GM23338 (cell line): ENCODE results near the gene DYRK1A. TPM values are rescaled to one million over a fixed set of nuclear protein-coding genes. Genes with fewer than 3 reads are reported as not detected.

Experiments used
- ATAC-seq: fragments of 200-7000 bp; cut with Tn5 transposase; 3 replicates; pipeline ENCODE4 v1.9.1; 2020
- DNase-seq: peaks from one replicate; pipeline ENCODE4 v3.0.0-alpha.2; 2015; ENCODE audit warnings: low spot score
- H2AFZ ChIP-seq: fragments of 200-600 bp; sonication (generic); 2 replicates; pipeline ENCODE4 v1.8.0; 2016; ENCODE audit warnings: antibody characterized with exemption, mild to moderate bottlenecking, moderate library complexity
- H3F3A ChIP-seq: fragments of 200-600 bp; sonication (generic); replicated peaks from 2 replicates; pipeline ENCODE4 v1.8.0; 2017; ENCODE audit warnings: antibody characterized with exemption, mixed run types, low read depth
- H3K27ac ChIP-seq: fragments of 200-600 bp; sonication (generic); 2 replicates; pipeline ENCODE4 v1.6.1; 2016; ENCODE audit warnings: low read depth
- H3K27me3 ChIP-seq: fragments of 200-600 bp; sonication (generic); 2 replicates; pipeline ENCODE4 v1.8.0; 2016; ENCODE audit warnings: mild to moderate bottlenecking, mixed run types, moderate library complexity; ENCODE audit not compliant: insufficient read depth
- H3K36me3 ChIP-seq: fragments of 200-600 bp; sonication (generic); 2 replicates; pipeline ENCODE4 v1.8.0; 2016; ENCODE audit warnings: mild to moderate bottlenecking; ENCODE audit not compliant: insufficient read depth
- H3K4me1 ChIP-seq: fragments of 200-600 bp; sonication (generic); 2 replicates; pipeline ENCODE4 v1.8.0; 2016; ENCODE audit warnings: mild to moderate bottlenecking, moderate library complexity; ENCODE audit not compliant: insufficient read depth
- H3K4me2 ChIP-seq: fragments of 200-600 bp; sonication (generic); 2 replicates; pipeline ENCODE4 v1.7.1; 2017; ENCODE audit warnings: mixed run types
- H3K4me3 ChIP-seq: fragments of 200-600 bp; sonication (generic); 2 replicates; pipeline ENCODE4 v1.6.1; 2016; ENCODE audit warnings: mixed run types
- H3K79me2 ChIP-seq: fragments of 200-600 bp; sonication (generic); replicated peaks from 2 replicates; pipeline ENCODE4 v1.8.0; 2017; ENCODE audit warnings: mild to moderate bottlenecking; ENCODE audit not compliant: insufficient read depth
- H3K9me2 ChIP-seq: fragments of 200-600 bp; sonication (generic); 2 replicates; pipeline ENCODE4 v1.8.0; 2017; ENCODE audit not compliant: insufficient read depth
- H4K20me1 ChIP-seq: fragments of 200-600 bp; sonication (generic); replicated peaks from 2 replicates; pipeline ENCODE4 v1.8.0; 2017; ENCODE audit warnings: mild to moderate bottlenecking; ENCODE audit not compliant: insufficient read depth
- H3K27ac Mint-ChIP-seq: 2 replicates; pipeline ENCODE4 v1.8.0; 2020; ENCODE audit warnings: inconsistent platforms, mild to moderate bottlenecking, moderate library complexity, mixed read lengths
- H3K27me3 Mint-ChIP-seq: 3 replicates; pipeline ENCODE4 v1.8.0; 2022; ENCODE audit warnings: low read depth, mild to moderate bottlenecking, moderate library complexity, mixed read lengths, inconsistent platforms; ENCODE audit not compliant: insufficient read depth, poor library complexity
- H3K36me3 Mint-ChIP-seq: 3 replicates; pipeline ENCODE4 v1.8.0; 2021; ENCODE audit warnings: low read depth, mild to moderate bottlenecking, inconsistent platforms, moderate library complexity, mixed read lengths
- H3K4me1 Mint-ChIP-seq: 3 replicates; pipeline ENCODE4 v1.8.0; 2020; ENCODE audit warnings: mild to moderate bottlenecking, inconsistent platforms, mixed read lengths
- H3K4me3 Mint-ChIP-seq: 3 replicates; pipeline ENCODE4 v1.8.0; 2021; ENCODE audit warnings: moderate library complexity, mild to moderate bottlenecking, inconsistent platforms, mixed read lengths
- H3K9me3 Mint-ChIP-seq: 3 replicates; pipeline ENCODE4 v1.8.0; 2020; ENCODE audit warnings: moderate library complexity, mild to moderate bottlenecking, inconsistent platforms, mixed read lengths
- CREB1 ChIP-seq: fragments of 250-450 bp; sonication (Bioruptor Pico); IDR thresholded peaks from 2 replicates; pipeline ENCODE4 v1.5.0; 2020; ENCODE audit warnings: low read depth, mild to moderate bottlenecking, moderate library complexity
- EZH2 ChIP-seq: fragments of 200-600 bp; sonication (generic); IDR thresholded peaks from one replicate; pipeline ENCODE4 v1.8.0; 2017; ENCODE audit warnings: antibody characterized with exemption, mild to moderate bottlenecking, low read depth; ENCODE audit not compliant: unreplicated experiment
- EZH2phosphoT487 ChIP-seq: fragments of 200-600 bp; sonication (generic); IDR thresholded peaks from one replicate; pipeline ENCODE4 v1.8.1; 2018; ENCODE audit warnings: antibody characterized with exemption; ENCODE audit not compliant: unreplicated experiment
- JUNB ChIP-seq: IDR thresholded peaks from one replicate; pipeline ENCODE4 v1.6.1; 2016; ENCODE audit warnings: antibody characterized with exemption; ENCODE audit not compliant: unreplicated experiment
- NANOG ChIP-seq: IDR thresholded peaks from 2 replicates; pipeline ENCODE4 v1.6.1; 2016; ENCODE audit warnings: antibody characterized with exemption, borderline replicate concordance
- POLR2AphosphoS5 ChIP-seq: IDR thresholded peaks from 2 replicates; pipeline ENCODE4 v1.6.1; 2016; ENCODE audit warnings: antibody characterized with exemption, low read depth
- STAT1 ChIP-seq: IDR thresholded peaks from one replicate; pipeline ENCODE4 v1.6.1; 2016; ENCODE audit warnings: antibody characterized with exemption; ENCODE audit not compliant: unreplicated experiment
- ZNF114 ChIP-seq: fragments of 250-450 bp; sonication (Bioruptor Pico); IDR thresholded peaks from 2 replicates; pipeline ENCODE4 v1.5.0; 2020; ENCODE audit warnings: mild to moderate bottlenecking, moderate library complexity
- ZNF331 ChIP-seq: fragments of 250-450 bp; sonication (Bioruptor Pico); IDR thresholded peaks from 2 replicates; pipeline ENCODE4 v1.5.0; 2020; ENCODE audit warnings: low read depth, mild to moderate bottlenecking, moderate library complexity
- polyA plus RNA-seq: library from polyadenylated mRNA; unstranded; fragments of >200 nt; fragmentation: Nextera tagmentation; extraction: Ambion mirVana; gene quantifications from 2 replicates; pipeline ENCODE4 v1.2.1, GENCODE V29; 2016
- total RNA-seq: library from RNA; depleted of rRNA; stranded (reverse); fragments of >200 nt; shearing (Covaris generic); gene quantifications from 2 replicates; pipeline ENCODE4 v1.2.3, GENCODE V29; 2014
- TF ChIP-seq, protein P1 (sequence below): fragments of 250-450 bp; sonication (Bioruptor Pico); IDR thresholded peaks from 2 replicates; pipeline ENCODE4 v1.5.0; 2020; ENCODE audit warnings: mild to moderate bottlenecking, moderate library complexity
- TF ChIP-seq, protein P2 (sequence below): IDR thresholded peaks from one replicate; pipeline ENCODE4 v1.6.1; 2018; ENCODE audit warnings: antibody characterized with exemption; ENCODE audit not compliant: unreplicated experiment
- TF ChIP-seq, protein P3 (sequence below), 2 experiments: fragments of 200-600 bp in 1 of 2; sonication (generic) in 1 of 2; conservative IDR thresholded peaks; 2 replicates each; pipeline versions ENCODE4 v1.5.1 to v1.6.1; 2016 to 2017; ENCODE audit warnings: antibody characterized with exemption in 2 of 2, low read depth in 2 of 2, mild to moderate bottlenecking in 2 of 2, moderate library complexity in 1 of 2
- TF ChIP-seq, protein P4 (sequence below): IDR thresholded peaks from 2 replicates; pipeline ENCODE4 v1.6.1; 2016; ENCODE audit warnings: antibody characterized with exemption

The DYRK1A gene
- total and polyA plus RNA-seq, 2 experiments from 2014 or later: 10.3 to 84.7 TPM

DNA sequence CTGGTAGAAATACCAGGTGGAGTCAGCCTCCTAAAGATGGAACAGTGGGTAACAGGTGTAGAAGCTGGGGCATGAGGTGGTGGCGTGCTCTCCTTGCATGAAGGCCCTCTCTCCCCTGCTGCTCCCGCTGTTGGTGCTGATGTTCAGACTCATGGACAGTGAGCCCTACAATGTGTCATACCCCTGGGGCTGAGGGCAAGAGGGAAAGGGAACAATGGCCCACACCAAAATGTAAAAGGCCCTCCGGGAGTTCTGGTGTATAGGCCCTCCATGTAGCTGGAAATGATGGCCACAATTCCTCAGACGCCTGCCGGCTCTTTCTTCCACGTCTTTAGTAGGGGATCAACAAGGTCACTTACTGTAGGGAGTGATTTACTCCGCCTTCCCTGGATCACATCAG is 194.9 kb downstream of the DYRK1A start:
- H3K9me2 ChIP-seq: peaks cover 22% of the 10 kb centered on the region
- TF ChIP-seq, protein P1, sequence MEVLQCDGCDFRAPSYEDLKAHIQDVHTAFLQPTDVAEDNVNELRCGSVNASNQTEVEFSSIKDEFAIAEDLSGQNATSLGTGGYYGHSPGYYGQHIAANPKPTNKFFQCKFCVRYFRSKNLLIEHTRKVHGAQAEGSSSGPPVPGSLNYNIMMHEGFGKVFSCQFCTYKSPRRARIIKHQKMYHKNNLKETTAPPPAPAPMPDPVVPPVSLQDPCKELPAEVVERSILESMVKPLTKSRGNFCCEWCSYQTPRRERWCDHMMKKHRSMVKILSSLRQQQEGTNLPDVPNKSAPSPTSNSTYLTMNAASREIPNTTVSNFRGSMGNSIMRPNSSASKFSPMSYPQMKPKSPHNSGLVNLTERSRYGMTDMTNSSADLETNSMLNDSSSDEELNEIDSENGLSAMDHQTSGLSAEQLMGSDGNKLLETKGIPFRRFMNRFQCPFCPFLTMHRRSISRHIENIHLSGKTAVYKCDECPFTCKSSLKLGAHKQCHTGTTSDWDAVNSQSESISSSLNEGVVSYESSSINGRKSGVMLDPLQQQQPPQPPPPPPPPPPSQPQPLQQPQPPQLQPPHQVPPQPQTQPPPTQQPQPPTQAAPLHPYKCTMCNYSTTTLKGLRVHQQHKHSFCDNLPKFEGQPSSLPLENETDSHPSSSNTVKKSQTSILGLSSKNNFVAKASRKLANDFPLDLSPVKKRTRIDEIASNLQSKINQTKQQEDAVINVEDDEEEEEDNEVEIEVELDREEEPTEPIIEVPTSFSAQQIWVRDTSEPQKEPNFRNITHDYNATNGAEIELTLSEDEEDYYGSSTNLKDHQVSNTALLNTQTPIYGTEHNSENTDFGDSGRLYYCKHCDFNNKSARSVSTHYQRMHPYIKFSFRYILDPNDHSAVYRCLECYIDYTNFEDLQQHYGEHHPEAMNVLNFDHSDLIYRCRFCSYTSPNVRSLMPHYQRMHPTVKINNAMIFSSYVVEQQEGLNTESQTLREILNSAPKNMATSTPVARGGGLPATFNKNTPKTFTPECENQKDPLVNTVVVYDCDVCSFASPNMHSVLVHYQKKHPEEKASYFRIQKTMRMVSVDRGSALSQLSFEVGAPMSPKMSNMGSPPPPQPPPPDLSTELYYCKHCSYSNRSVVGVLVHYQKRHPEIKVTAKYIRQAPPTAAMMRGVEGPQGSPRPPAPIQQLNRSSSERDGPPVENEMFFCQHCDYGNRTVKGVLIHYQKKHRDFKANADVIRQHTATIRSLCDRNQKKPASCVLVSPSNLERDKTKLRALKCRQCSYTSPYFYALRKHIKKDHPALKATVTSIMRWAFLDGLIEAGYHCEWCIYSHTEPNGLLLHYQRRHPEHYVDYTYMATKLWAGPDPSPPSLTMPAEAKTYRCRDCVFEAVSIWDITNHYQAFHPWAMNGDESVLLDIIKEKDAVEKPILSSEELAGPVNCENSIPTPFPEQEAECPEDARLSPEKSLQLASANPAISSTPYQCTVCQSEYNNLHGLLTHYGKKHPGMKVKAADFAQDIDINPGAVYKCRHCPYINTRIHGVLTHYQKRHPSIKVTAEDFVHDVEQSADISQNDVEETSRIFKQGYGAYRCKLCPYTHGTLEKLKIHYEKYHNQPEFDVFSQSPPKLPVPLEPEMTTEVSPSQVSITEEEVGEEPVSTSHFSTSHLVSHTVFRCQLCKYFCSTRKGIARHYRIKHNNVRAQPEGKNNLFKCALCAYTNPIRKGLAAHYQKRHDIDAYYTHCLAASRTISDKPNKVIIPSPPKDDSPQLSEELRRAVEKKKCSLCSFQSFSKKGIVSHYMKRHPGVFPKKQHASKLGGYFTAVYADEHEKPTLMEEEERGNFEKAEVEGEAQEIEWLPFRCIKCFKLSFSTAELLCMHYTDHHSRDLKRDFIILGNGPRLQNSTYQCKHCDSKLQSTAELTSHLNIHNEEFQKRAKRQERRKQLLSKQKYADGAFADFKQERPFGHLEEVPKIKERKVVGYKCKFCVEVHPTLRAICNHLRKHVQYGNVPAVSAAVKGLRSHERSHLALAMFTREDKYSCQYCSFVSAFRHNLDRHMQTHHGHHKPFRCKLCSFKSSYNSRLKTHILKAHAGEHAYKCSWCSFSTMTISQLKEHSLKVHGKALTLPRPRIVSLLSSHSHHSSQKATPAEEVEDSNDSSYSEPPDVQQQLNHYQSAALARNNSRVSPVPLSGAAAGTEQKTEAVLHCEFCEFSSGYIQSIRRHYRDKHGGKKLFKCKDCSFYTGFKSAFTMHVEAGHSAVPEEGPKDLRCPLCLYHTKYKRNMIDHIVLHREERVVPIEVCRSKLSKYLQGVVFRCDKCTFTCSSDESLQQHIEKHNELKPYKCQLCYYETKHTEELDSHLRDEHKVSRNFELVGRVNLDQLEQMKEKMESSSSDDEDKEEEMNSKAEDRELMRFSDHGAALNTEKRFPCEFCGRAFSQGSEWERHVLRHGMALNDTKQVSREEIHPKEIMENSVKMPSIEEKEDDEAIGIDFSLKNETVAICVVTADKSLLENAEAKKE: no peak
- TF ChIP-seq CREB1: no peak
- TF ChIP-seq ZNF114: no peak
- no peak for TF ChIP-seq EZH2
- TF ChIP-seq JUNB: no peak
- TF ChIP-seq ZNF331 (CRISPR knock-in tag): no peak
- no peak for TF ChIP-seq EZH2phosphoT487
- TF ChIP-seq, protein P2, sequence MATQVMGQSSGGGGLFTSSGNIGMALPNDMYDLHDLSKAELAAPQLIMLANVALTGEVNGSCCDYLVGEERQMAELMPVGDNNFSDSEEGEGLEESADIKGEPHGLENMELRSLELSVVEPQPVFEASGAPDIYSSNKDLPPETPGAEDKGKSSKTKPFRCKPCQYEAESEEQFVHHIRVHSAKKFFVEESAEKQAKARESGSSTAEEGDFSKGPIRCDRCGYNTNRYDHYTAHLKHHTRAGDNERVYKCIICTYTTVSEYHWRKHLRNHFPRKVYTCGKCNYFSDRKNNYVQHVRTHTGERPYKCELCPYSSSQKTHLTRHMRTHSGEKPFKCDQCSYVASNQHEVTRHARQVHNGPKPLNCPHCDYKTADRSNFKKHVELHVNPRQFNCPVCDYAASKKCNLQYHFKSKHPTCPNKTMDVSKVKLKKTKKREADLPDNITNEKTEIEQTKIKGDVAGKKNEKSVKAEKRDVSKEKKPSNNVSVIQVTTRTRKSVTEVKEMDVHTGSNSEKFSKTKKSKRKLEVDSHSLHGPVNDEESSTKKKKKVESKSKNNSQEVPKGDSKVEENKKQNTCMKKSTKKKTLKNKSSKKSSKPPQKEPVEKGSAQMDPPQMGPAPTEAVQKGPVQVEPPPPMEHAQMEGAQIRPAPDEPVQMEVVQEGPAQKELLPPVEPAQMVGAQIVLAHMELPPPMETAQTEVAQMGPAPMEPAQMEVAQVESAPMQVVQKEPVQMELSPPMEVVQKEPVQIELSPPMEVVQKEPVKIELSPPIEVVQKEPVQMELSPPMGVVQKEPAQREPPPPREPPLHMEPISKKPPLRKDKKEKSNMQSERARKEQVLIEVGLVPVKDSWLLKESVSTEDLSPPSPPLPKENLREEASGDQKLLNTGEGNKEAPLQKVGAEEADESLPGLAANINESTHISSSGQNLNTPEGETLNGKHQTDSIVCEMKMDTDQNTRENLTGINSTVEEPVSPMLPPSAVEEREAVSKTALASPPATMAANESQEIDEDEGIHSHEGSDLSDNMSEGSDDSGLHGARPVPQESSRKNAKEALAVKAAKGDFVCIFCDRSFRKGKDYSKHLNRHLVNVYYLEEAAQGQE: no peak
- TF ChIP-seq, protein P3, sequence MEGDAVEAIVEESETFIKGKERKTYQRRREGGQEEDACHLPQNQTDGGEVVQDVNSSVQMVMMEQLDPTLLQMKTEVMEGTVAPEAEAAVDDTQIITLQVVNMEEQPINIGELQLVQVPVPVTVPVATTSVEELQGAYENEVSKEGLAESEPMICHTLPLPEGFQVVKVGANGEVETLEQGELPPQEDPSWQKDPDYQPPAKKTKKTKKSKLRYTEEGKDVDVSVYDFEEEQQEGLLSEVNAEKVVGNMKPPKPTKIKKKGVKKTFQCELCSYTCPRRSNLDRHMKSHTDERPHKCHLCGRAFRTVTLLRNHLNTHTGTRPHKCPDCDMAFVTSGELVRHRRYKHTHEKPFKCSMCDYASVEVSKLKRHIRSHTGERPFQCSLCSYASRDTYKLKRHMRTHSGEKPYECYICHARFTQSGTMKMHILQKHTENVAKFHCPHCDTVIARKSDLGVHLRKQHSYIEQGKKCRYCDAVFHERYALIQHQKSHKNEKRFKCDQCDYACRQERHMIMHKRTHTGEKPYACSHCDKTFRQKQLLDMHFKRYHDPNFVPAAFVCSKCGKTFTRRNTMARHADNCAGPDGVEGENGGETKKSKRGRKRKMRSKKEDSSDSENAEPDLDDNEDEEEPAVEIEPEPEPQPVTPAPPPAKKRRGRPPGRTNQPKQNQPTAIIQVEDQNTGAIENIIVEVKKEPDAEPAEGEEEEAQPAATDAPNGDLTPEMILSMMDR (conservative IDR thresholded peaks at IDR 0.05; ENCODE audit: low read depth in 2 of 2): no peak
- no peak for TF ChIP-seq STAT1
- TF ChIP-seq POLR2AphosphoS5: no peak
- TF ChIP-seq, protein P4, sequence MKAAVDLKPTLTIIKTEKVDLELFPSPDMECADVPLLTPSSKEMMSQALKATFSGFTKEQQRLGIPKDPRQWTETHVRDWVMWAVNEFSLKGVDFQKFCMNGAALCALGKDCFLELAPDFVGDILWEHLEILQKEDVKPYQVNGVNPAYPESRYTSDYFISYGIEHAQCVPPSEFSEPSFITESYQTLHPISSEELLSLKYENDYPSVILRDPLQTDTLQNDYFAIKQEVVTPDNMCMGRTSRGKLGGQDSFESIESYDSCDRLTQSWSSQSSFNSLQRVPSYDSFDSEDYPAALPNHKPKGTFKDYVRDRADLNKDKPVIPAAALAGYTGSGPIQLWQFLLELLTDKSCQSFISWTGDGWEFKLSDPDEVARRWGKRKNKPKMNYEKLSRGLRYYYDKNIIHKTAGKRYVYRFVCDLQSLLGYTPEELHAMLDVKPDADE: no peak
- no peak for TF ChIP-seq NANOG
- 0 out of 2 replicates have a peak, but pooled peaks cover 9% of the 10 kb centered on the region for H3F3A ChIP-seq
- H3K27ac Mint-ChIP-seq: no peak overlapping the region
- H3K4me1 Mint-ChIP-seq: peaks cover 17% of the 10 kb centered on the region
- DNase-seq (no peak), ATAC-seq (no peak)
- H3K27ac ChIP-seq: no peak overlapping the region
- H4K20me1 ChIP-seq: no peaks in the 10 kb centered on the region
- no peak overlapping the region for H3K4me3 Mint-ChIP-seq
- no peak overlapping the region for H3K4me2 ChIP-seq
- H3K79me2 ChIP-seq: no peaks in the 10 kb centered on the region; the same call in 1 of the 2 replicates
- peaks cover 3% of the 10 kb centered on the region; the same call in 2 of the 3 replicates for H3K36me3 Mint-ChIP-seq
- peaks cover 18% of the 10 kb centered on the region for H3K27me3 Mint-ChIP-seq
- no peak overlapping the region for H3K4me3 ChIP-seq
- no peaks in the 10 kb centered on the region; the same call in 1 of the 2 replicates for H3K36me3 ChIP-seq
- H3K27me3 ChIP-seq: peaks cover 12% of the 10 kb centered on the region
- peaks cover 20% of the 10 kb centered on the region for H3K4me1 ChIP-seq
- peaks cover 11% of the 10 kb centered on the region; the same call in 2 of the 3 replicates for H3K9me3 Mint-ChIP-seq
- no peak overlapping the region for H2AFZ ChIP-seq
